K562 (cell line): ENCODE results near the gene CDC23. TPM values are rescaled to one million over a fixed set of nuclear protein-coding genes. Genes with fewer than 3 reads are reported as not detected.

ENCODE experiments used
- ATAC-seq: fragments of 200-7000 bp; cut with Tn5 transposase; 3 replicates; pipeline ENCODE4 v1.9.1; 2020; ENCODE audit warnings: moderate library complexity
- BruUV-seq: library from RNA; stranded (reverse); fragments of 400-500 nt; replicated peaks from 2 replicates; lab custom pipeline; 2021; lab: Mats Ljungman, UMichigan
- CTCF ChIA-PET: fragments of 300-600 bp; formaldehyde crosslinking; extraction: SDS; loops from one replicate; lab custom pipeline; 2021; ENCODE audit warnings: low intra/inter-chr PET ratio; lab: Yijun Ruan, JAX
- POLR2A ChIA-PET: fragments of 300-600, 350-650 bp; sonication (Branson Sonifier 250); formaldehyde crosslinking; extraction: SDS; loops from one replicate; lab custom pipeline; 2021; ENCODE audit warnings: antibody characterized with exemption, inconsistent platforms; lab: Yijun Ruan, JAX
- DNase-seq, 4 experiments: peaks; one replicate each; pipeline versions ENCODE4 v3.0.0 to v3.0.0-alpha.2; 2011 to 2018; ENCODE audit warnings: low spot score in 3 of 4, mixed read lengths in 3 of 4; ENCODE audit errors: extremely low read depth in 1 of 4
- FAIRE-seq: peaks from 2 replicates; lab custom pipeline; 2011; peaks lifted over from hg19 to GRCh38; lab: Jason Lieb, UNC
- H2AFZ ChIP-seq: 2 replicates; pipeline ENCODE4 v1.6.0; 2011; ENCODE audit warnings: low read depth, low read length, control low read depth, inconsistent platforms
- H3K27ac ChIP-seq: fragments of 200-600 bp; 3 replicates; pipeline ENCODE4 v1.8.0; 2011; ENCODE audit warnings: low read depth, mild to moderate bottlenecking, control low read depth, inconsistent platforms, low read length, moderate library complexity, mixed read lengths; ENCODE audit errors: extremely low read depth
- H3K27me3 ChIP-seq, 2 experiments: fragments of 300-600 bp in 1 of 2; 2 replicates in 1 of 2; 3 replicates in 1 of 2; pipeline versions ENCODE4 v1.6.0 to v1.8.0; 2011; ENCODE audit warnings: inconsistent platforms in 2 of 2, low read length in 2 of 2, mild to moderate bottlenecking in 1 of 2, mixed read lengths in 1 of 2, moderate library complexity in 1 of 2; ENCODE audit not compliant: control insufficient read depth in 2 of 2, insufficient read depth in 2 of 2
- H3K36me3 ChIP-seq: fragments of 300-600 bp; 3 replicates; pipeline ENCODE4 v1.8.0; 2011; ENCODE audit warnings: mild to moderate bottlenecking, low read length, inconsistent platforms; ENCODE audit not compliant: control insufficient read depth, insufficient read depth
- H3K4me1 ChIP-seq, 2 experiments: fragments of 200-600 bp in 1 of 2; replicated peaks in 1 of 2; 2 replicates in 1 of 2; 3 replicates in 1 of 2; pipeline versions ENCODE4 v1.5.1 to v1.8.0; 2011; ENCODE audit warnings: inconsistent platforms in 2 of 2, low read length in 2 of 2, mild to moderate bottlenecking in 1 of 2, mixed read lengths in 1 of 2, moderate library complexity in 1 of 2; ENCODE audit not compliant: control insufficient read depth in 2 of 2, insufficient read depth in 2 of 2
- H3K4me2 ChIP-seq: 2 replicates; pipeline ENCODE4 v1.6.1; 2011; ENCODE audit warnings: low read length, control low read depth, inconsistent platforms, mixed read lengths; ENCODE audit not compliant: insufficient read depth
- H3K4me3 ChIP-seq: fragments of 200-600 bp; sonication (generic), shearing (Covaris generic); 2 replicates; pipeline ENCODE4 v1.5.1; 2016; ENCODE audit warnings: control low read depth, inconsistent platforms
- H3K79me2 ChIP-seq: fragments of 200-600 bp; 3 replicates; pipeline ENCODE4 v1.8.0; 2011; ENCODE audit warnings: low read length, inconsistent platforms; ENCODE audit not compliant: control insufficient read depth, insufficient read depth
- H3K9ac ChIP-seq, 2 experiments: 2 replicates each; pipeline versions ENCODE4 v1.6.0 to v1.6.1; 2011; ENCODE audit warnings: low read depth in 2 of 2, low read length in 2 of 2, control low read depth in 1 of 2, inconsistent platforms in 1 of 2, mild to moderate bottlenecking in 1 of 2, mixed read lengths in 1 of 2; ENCODE audit not compliant: insufficient read depth in 1 of 2
- H3K9me1 ChIP-seq: one replicate; pipeline ENCODE4 v1.6.0; 2011; ENCODE audit warnings: inconsistent platforms, mild to moderate bottlenecking, low read length, moderate library complexity; ENCODE audit not compliant: control insufficient read depth, insufficient read depth
- H3K9me3 ChIP-seq: replicated peaks from 2 replicates; pipeline ENCODE4 v1.5.1; 2011; ENCODE audit warnings: low read depth, low read length, inconsistent platforms; ENCODE audit not compliant: control insufficient read depth, insufficient read depth
- H4K20me1 ChIP-seq: replicated peaks from 2 replicates; pipeline ENCODE4 v1.6.1; 2011; ENCODE audit warnings: low read length, inconsistent platforms, mixed read lengths; ENCODE audit not compliant: control insufficient read depth, insufficient read depth
- FUS ChIP-seq: fragments of 200-400 bp; formaldehyde crosslinking; optimal IDR thresholded peaks from 2 replicates; pipeline ENCODE3; 2017; ENCODE audit warnings: low read depth, low read length
- NELFE ChIP-seq: IDR thresholded peaks from 2 replicates; pipeline ENCODE4 v1.6.1; 2011; ENCODE audit warnings: mild to moderate bottlenecking; ENCODE audit not compliant: insufficient read depth, insufficient read length
- POLR3G ChIP-seq: IDR thresholded peaks from 2 replicates; pipeline ENCODE4 v1.6.1; 2011; ENCODE audit not compliant: insufficient read length, insufficient replicate concordance; ENCODE audit errors: extremely low read depth
- ZHX1 ChIP-seq: fragments of 150-350 bp; conservative IDR thresholded peaks from 2 replicates; pipeline ENCODE4 v1.6.1; 2014; ENCODE audit warnings: low read length
- WGBS: fragments of 100-300 bp; shearing (Covaris generic); methylation state at CpG from one replicate; pipeline ENCODE4 v1.1.6; 2016; ENCODE audit warnings: low coverage, mixed read lengths; ENCODE audit not compliant: insufficient coverage; ENCODE audit errors: missing lambda C conversion rate; 5-methylcytosine and 5-hydroxymethylcytosine counted together
- in situ Hi-C: fragments of 300-500 bp; cut with MboI; formaldehyde crosslinking; loops from 4 replicates; pipeline ENCODE4 v1.15.0; 2018; ENCODE audit warnings: inconsistent platforms, mixed read lengths
- intact Hi-C: fragments of 100-400 bp; cut with micrococcal nuclease; formaldehyde crosslinking; loops from 2 replicates; pipeline ENCODE4 v1.14.2; 2022
- polyA plus RNA-seq, 8 experiments: library from polyadenylated mRNA; depleted of rRNA in 4 of 8; stranded (reverse) in 5 of 8; unstranded in 3 of 8; fragments of >200 nt; fragmentation: Nextera tagmentation in 2 of 8; fragmentation: Illumina TruSeq in 1 of 8; extraction: Ambion mirVana in 2 of 8; extraction: Trizol in 1 of 8; gene quantifications; 2 replicates each; pipeline versions ENCODE4 v1.2.1 to v1.2.3, GENCODE V29; 2011 to 2014; ENCODE audit warnings: inconsistent platforms in 1 of 8, missing spikeins in 1 of 8
- total RNA-seq, 7 experiments: library from RNA; depleted of rRNA in 6 of 7; stranded (reverse); fragments of >200 nt in 6 of 7; fragmentation: Illumina TruSeq in 2 of 7; extraction: Trizol in 2 of 7; gene quantifications; 2 replicates each; pipeline versions ENCODE4 v1.2.1 to v1.2.3, GENCODE V29; 2011 to 2021; ENCODE audit warnings: low replicate concordance in 1 of 7
- TF ChIP-seq, protein P1 (sequence below): fragments of 250-450 bp; sonication (Bioruptor Pico); IDR thresholded peaks from 2 replicates; pipeline ENCODE4 v1.8.0; 2022; ENCODE audit warnings: inconsistent platforms, mild to moderate bottlenecking, moderate library complexity, borderline replicate concordance
- TF ChIP-seq, protein P2 (sequence below): fragments of 450-650 bp; IDR thresholded peaks from 2 replicates; pipeline ENCODE4 v1.6.1; 2018; ENCODE audit warnings: mild to moderate bottlenecking, low read depth; ENCODE audit not compliant: partially characterized antibody

CDC23 gene
- total and polyA plus RNA-seq, 9 of the 15 experiments (the other 6 are each of a cell fraction or from before 2014, with no cell fraction given) = 34.5 to 157 (median 65.5) TPM

DNA sequence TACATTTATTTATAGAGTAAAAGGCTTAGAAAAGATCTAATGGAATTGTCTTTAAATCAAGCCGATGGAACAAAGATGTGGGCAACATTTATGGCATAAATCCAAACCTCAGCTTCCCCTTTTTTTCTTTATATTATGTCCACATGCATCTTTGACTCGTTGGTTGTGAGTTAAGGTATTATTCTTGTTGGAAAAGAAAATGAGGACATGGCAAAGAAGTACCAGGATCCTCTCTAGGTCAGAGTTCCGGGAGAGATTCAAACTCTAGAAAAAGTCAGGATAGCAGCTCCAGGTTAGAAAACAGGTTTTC, 73.4 kb downstream of the CDC23 start (continued):
- TF ChIP-seq, protein P1, sequence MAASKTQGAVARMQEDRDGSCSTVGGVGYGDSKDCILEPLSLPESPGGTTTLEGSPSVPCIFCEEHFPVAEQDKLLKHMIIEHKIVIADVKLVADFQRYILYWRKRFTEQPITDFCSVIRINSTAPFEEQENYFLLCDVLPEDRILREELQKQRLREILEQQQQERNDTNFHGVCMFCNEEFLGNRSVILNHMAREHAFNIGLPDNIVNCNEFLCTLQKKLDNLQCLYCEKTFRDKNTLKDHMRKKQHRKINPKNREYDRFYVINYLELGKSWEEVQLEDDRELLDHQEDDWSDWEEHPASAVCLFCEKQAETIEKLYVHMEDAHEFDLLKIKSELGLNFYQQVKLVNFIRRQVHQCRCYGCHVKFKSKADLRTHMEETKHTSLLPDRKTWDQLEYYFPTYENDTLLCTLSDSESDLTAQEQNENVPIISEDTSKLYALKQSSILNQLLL (CRISPR knock-in tag) = no peak

GRCh38 chr5:138138949-138139780, 74.0 kb downstream of the CDC23 start, which contains the start of gene NME5:
Gene NME5 (minus strand): TSS chr5:138139428. CDS start chr5:138138780, 648 bp downstream.
- FAIRE-seq (no peak), DNase-seq (peak in 1 of 4 experiments; percentile 16), ATAC-seq (peak; percentile 32; the same call in 1 of the 3 replicates)
- POLR2A ChIA-PET = interaction anchor here (0.5 to 1.4 kb wide), 2 partner anchors 9 to 436 kb away, joined by 3 to 4 read pairs; no protein-coding TSS in a partner anchor
- H3K36me3 ChIP-seq = no peaks in the 10 kb centered on the region
- H3K27ac ChIP-seq = no peak within 1 kb of the TSS
- H3K4me1 ChIP-seq = no peaks in the 10 kb centered on the region
- H3K9me3 ChIP-seq = no peaks in the 10 kb centered on the region
- in situ Hi-C loops = loop anchor here (10.0 kb wide), 1 partner anchor 484 kb away; no protein-coding TSS in a partner anchor
- H3K9ac ChIP-seq = no peak within 1 kb of the TSS
- no peak within 1 kb of the TSS for H3K4me2 ChIP-seq
- no peak within 1 kb of the TSS for H2AFZ ChIP-seq
- no peak within 1 kb of the TSS for H3K4me3 ChIP-seq
- 3% methylated on average over 18 of the region's 31 CpGs for WGBS
- H3K9me1 ChIP-seq = no peaks in the 10 kb centered on the region
- H4K20me1 ChIP-seq = no peaks in the 10 kb centered on the region
- BruUV-seq = no TSS peak
- CTCF ChIA-PET = no interaction called here
- peaks cover 18 to 27% of the 10 kb centered on the region in 2 experiments; a peak in 4 of 5 replicates for H3K27me3 ChIP-seq
- H3K79me2 ChIP-seq = no peaks in the 10 kb centered on the region
- intact Hi-C loops = no loop called here
- TF ChIP-seq, protein P2, sequence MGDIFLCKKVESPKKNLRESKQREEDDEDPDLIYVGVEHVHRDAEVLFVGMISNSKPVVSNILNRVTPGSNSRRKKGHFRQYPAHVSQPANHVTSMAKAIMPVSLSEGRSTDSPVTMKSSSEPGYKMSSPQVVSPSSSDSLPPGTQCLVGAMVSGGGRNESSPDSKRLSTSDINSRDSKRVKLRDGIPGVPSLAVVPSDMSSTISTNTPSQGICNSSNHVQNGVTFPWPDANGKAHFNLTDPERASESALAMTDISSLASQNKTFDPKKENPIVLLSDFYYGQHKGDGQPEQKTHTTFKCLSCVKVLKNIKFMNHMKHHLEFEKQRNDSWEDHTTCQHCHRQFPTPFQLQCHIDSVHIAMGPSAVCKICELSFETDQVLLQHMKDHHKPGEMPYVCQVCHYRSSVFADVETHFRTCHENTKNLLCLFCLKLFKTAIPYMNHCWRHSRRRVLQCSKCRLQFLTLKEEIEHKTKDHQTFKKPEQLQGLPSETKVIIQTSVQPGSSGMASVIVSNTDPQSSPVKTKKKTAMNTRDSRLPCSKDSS = no peak
- TF ChIP-seq NELFE (no peak), ZHX1 (no peak), FUS (no peak), POLR3G (no peak)
